ENCODE results near the gene IDH3B.

IDH3B gene

GRCh38 chr20:2618815-2619214, 45.2 kb downstream of the IDH3B start:
- no peak for DNase-seq (ENCODE audit: low read depth, low spot score)

- DNase-seq (ENCODE audit: low read depth, low spot score), result no peak
Observed at GRCh38 chr20:2617099-2617714, 46.8 kb downstream of the IDH3B start.

GRCh38 chr20:2616634-2617033, 47.4 kb downstream of the IDH3B start:
- DNase-seq (ENCODE audit: low read depth, low spot score), result no peak

- no peak for DNase-seq (ENCODE audit: low read depth, low spot score)
Observed at GRCh38 chr20:2612073-2612472, 51.9 kb downstream of the IDH3B start.

- no peak for DNase-seq (ENCODE audit: low read depth, low spot score)
Observed at GRCh38 chr20:2610941-2611720, 52.9 kb downstream of the IDH3B start.

- DNase-seq (ENCODE audit: low read depth, low spot score), result no peak
Observed at GRCh38 chr20:2610326-2610725, 53.7 kb downstream of the IDH3B start.

Data from iPS DF 19.7 (cell line).